Sigmoid colon (tissue), 4 donors: ENCODE data around the gene C11orf21.

Experiments used
- EP300 ChIP-seq, 4 donors: sonication (generic); formaldehyde crosslinking; IDR thresholded peaks; one replicate each; pipeline ENCODE4 v1.6.1; 2017; ENCODE audit warnings: antibody characterized with exemption in 4 of 4
- TF ChIP-seq, protein P1 (sequence below), 4 experiments: fragments of 450-650 bp in 3 of 4; fragments of 200-600 bp in 1 of 4; IDR thresholded peaks; one replicate each; pipeline ENCODE4 v1.5.1; 2016 to 2019; ENCODE audit warnings: antibody characterized with exemption in 4 of 4, mild to moderate bottlenecking in 3 of 4, moderate library complexity in 2 of 4

DNA sequence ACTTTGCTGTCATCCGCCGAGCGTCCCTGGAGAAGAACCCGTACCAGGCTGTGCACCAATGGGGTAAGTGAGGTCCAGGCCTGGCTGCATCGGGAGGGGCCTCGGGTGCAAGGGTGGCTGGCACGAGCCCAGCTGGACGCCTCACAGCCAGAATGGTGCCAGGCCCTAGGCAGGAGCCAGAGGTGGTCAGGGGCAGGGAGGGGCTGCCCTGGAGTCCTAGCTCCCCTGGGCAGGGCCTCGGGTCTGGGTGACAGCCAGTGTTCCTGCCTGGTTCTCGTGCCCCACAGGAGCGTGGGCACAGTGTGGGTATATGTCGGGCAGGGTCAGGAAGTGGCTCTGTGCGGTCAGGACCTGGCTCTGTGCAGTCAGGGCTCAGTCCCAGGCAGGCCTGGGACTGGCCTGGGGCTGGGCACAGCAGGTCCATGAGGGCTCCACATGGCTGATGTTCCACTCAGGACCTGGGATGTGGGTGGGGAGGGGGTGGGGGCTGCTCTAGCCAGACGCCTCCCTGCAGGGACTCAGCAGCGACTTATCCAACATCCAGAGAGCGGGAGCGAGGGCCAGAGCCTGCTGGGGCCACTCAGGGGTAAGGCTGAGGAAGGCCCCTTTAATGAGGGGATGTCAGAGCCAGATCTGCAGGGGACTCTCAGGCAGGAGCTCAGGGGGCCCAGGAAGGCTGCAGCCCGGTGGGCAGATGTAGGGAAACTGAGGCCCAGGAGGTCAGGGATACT lies 1.3 kb upstream of the C11orf21 start:
- no peak for TF ChIP-seq EP300 (IDR thresholded peaks at IDR 0.05)
- TF ChIP-seq, protein P1, sequence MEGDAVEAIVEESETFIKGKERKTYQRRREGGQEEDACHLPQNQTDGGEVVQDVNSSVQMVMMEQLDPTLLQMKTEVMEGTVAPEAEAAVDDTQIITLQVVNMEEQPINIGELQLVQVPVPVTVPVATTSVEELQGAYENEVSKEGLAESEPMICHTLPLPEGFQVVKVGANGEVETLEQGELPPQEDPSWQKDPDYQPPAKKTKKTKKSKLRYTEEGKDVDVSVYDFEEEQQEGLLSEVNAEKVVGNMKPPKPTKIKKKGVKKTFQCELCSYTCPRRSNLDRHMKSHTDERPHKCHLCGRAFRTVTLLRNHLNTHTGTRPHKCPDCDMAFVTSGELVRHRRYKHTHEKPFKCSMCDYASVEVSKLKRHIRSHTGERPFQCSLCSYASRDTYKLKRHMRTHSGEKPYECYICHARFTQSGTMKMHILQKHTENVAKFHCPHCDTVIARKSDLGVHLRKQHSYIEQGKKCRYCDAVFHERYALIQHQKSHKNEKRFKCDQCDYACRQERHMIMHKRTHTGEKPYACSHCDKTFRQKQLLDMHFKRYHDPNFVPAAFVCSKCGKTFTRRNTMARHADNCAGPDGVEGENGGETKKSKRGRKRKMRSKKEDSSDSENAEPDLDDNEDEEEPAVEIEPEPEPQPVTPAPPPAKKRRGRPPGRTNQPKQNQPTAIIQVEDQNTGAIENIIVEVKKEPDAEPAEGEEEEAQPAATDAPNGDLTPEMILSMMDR (IDR thresholded peaks at IDR 0.05), result no peak
